Right atrium auricular region (tissue), 2 donors: ENCODE data around the gene PDCL3. TPM values are rescaled to one million over a fixed set of nuclear protein-coding genes. Genes with fewer than 3 reads are reported as not detected.

ENCODE experiments used
- DNase-seq: peaks from one replicate; pipeline ENCODE4 v3.0.0-alpha.2; 2019; ENCODE audit warnings: low spot score
- H3K27ac ChIP-seq, 2 donors: fragments of 200-600 bp; sonication (generic); 1 replicate in 1 of 2; 2 replicates in 1 of 2; pipeline ENCODE4 v1.5.1; 2016 to 2019
- H3K27me3 ChIP-seq, 2 donors: fragments of 200-600 bp; sonication (generic); one replicate each; pipeline versions ENCODE4 v1.5.1 to v1.6.0; 2017 to 2019
- H3K36me3 ChIP-seq: fragments of 200-600 bp; sonication (generic); one replicate; pipeline ENCODE4 v1.5.1; 2016
- H3K4me1 ChIP-seq, 2 donors: fragments of 200-600 bp; sonication (generic); one replicate each; pipeline versions ENCODE4 v1.5.1 to v1.6.0; 2017 to 2019
- H3K4me3 ChIP-seq, 2 donors: fragments of 200-600 bp; sonication (generic); 1 replicate in 1 of 2; 2 replicates in 1 of 2; pipeline ENCODE4 v1.5.1; 2017 to 2019; ENCODE audit warnings: mild to moderate bottlenecking in 1 of 2, moderate library complexity in 1 of 2
- H3K9me3 ChIP-seq, 2 donors: fragments of 200-600 bp; sonication (generic); one replicate each; pipeline ENCODE4 v1.5.1; 2019
- CTCF ChIP-seq, 2 donors: fragments of 200-600 bp; sonication (generic); IDR thresholded peaks; one replicate each; pipeline ENCODE4 v1.5.1; 2019; ENCODE audit warnings: antibody characterized with exemption in 2 of 2
- total RNA-seq, 2 donors: library from RNA; depleted of rRNA; stranded (reverse); fragments of >200 nt; gene quantifications; one replicate each; pipeline ENCODE4 v1.1.0, GENCODE V29; 2016

The PDCL3 gene
- total RNA-seq, 2 donors from 2014 or later: 13.6 to 18.8 TPM

- Histone ChIP-seq H3K4me1 (no peaks in the 10 kb centered on the region), H3K36me3 (no peaks in the 10 kb centered on the region), H3K27me3 (no peaks in the 10 kb centered on the region), H3K4me3 (no peak overlapping the region), H3K9me3 (no peaks in the 10 kb centered on the region), H3K27ac (no peak overlapping the region)
- no peak for DNase-seq
- TF ChIP-seq CTCF (IDR thresholded peaks at IDR 0.05): no peak
These were observed 24.9 kb upstream of the PDCL3 start for GRCh38 chr2:100537918-100538317.

- no peak overlapping the region for H3K27ac ChIP-seq
- no peak for DNase-seq
- no peaks in the 10 kb centered on the region for H3K4me1 ChIP-seq
- H3K27me3 ChIP-seq: no peaks in the 10 kb centered on the region
- TF ChIP-seq CTCF (IDR thresholded peaks at IDR 0.05): no peak
- no peaks in the 10 kb centered on the region for H3K9me3 ChIP-seq
- H3K4me3 ChIP-seq: no peak overlapping the region
- no peaks in the 10 kb centered on the region for H3K36me3 ChIP-seq
These were observed 23.6 kb upstream of the PDCL3 start for GRCh38 chr2:100539221-100539620.

GRCh38 chr2:100541404-100541803 is 21.4 kb upstream of the PDCL3 start:
- Histone ChIP-seq H3K27me3 (no peaks in the 10 kb centered on the region), H3K4me3 (no peak overlapping the region)

GRCh38 chr2:100542418-100542817 is 20.4 kb upstream of the PDCL3 start:
- Histone ChIP-seq H3K4me1 (no peaks in the 10 kb centered on the region), H3K9me3 (no peaks in the 10 kb centered on the region), H3K27me3 (no peaks in the 10 kb centered on the region), H3K4me3 (no peak overlapping the region), H3K27ac (no peak overlapping the region), H3K36me3 (no peaks in the 10 kb centered on the region)
- no peak for TF ChIP-seq CTCF (IDR thresholded peaks at IDR 0.05)
- no peak for DNase-seq

More at GRCh38 chr2:100541404-100541803, 21.4 kb upstream of the PDCL3 start:
- DNase-seq: no peak
- H3K4me1 ChIP-seq: no peaks in the 10 kb centered on the region
- H3K36me3 ChIP-seq: no peaks in the 10 kb centered on the region
- no peaks in the 10 kb centered on the region for H3K9me3 ChIP-seq
- TF ChIP-seq CTCF (IDR thresholded peaks at IDR 0.05): no peak
- no peak overlapping the region for H3K27ac ChIP-seq

- no peaks in the 10 kb centered on the region for H3K4me1 ChIP-seq
- no peak for DNase-seq
- no peaks in the 10 kb centered on the region for H3K9me3 ChIP-seq
- no peak overlapping the region for H3K27ac ChIP-seq
- no peaks in the 10 kb centered on the region for H3K36me3 ChIP-seq
- TF ChIP-seq CTCF (IDR thresholded peaks at IDR 0.05): no peak
- no peak overlapping the region for H3K4me3 ChIP-seq
- no peaks in the 10 kb centered on the region for H3K27me3 ChIP-seq
These were observed 17.7 kb upstream of the PDCL3 start for GRCh38 chr2:100544911-100545596.

- no peak overlapping the region for H3K27ac ChIP-seq
- no peak for DNase-seq
- H3K36me3 ChIP-seq: no peaks in the 10 kb centered on the region
- H3K4me1 ChIP-seq: no peaks in the 10 kb centered on the region
- no peaks in the 10 kb centered on the region for H3K9me3 ChIP-seq
- H3K4me3 ChIP-seq: no peak overlapping the region
- TF ChIP-seq CTCF (IDR thresholded peaks at IDR 0.05): no peak
- no peaks in the 10 kb centered on the region for H3K27me3 ChIP-seq
These were observed 16.3 kb upstream of the PDCL3 start for GRCh38 chr2:100546469-100546868.
